ENCODE measurements around the gene TXNDC17.

TXNDC17 gene

DNA sequence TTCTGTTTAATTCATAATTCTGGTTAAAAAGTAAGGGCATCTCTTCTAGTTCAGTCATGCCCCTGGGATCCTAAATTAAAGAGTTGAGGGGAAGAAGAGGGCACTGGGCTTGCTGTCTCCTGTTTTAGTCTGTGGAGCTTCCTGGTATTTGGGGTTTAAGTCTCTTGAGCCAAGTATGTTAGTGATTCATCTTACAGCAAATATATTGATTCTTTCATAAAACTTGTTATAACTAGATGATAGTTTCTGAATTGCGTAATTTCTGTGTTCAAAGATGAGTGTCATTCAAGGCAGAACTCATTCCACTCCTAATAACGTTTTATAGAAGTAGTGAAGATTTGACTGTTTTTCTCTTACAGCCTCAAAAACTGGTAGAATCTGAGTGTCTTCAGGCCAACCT is 1.7 kb downstream of the TXNDC17 start:
- H2AFZ ChIP-seq = no peak overlapping the region
- peaks cover 14% of the 10 kb centered on the region for H3K79me2 ChIP-seq
- no peak overlapping the region for H3K27ac ChIP-seq
- H3K4me3 ChIP-seq (ENCODE audit: low read depth, low read length) = no peak overlapping the region
- peaks cover 6% of the 10 kb centered on the region for H3K4me1 ChIP-seq
- H3K36me3 ChIP-seq (ENCODE audit: control insufficient read depth, insufficient read depth, low read length) = no peaks in the 10 kb centered on the region
- no peaks in the 10 kb centered on the region for H3K27me3 ChIP-seq (ENCODE audit: control insufficient read depth, insufficient read depth, low read length)
- no peak overlapping the region for H3K9ac ChIP-seq
- no peak overlapping the region for H3K4me2 ChIP-seq (ENCODE audit: low read length)
- H3K9me3 ChIP-seq (ENCODE audit: control insufficient read depth, low read length) = no peaks in the 10 kb centered on the region
- no peak for TF ChIP-seq CTCF (IDR thresholded peaks at IDR 0.05)

GRCh38 chr17:6643451-6644125 is 2.7 kb downstream of the TXNDC17 start:
- no peak for TF ChIP-seq CTCF (IDR thresholded peaks at IDR 0.05)
- Histone ChIP-seq H3K27me3 (ENCODE audit: control insufficient read depth, insufficient read depth, low read length) (no peaks in the 10 kb centered on the region), H3K36me3 (ENCODE audit: control insufficient read depth, insufficient read depth, low read length) (no peaks in the 10 kb centered on the region), H3K4me2 (ENCODE audit: low read length) (no peak overlapping the region), H2AFZ (no peak overlapping the region), H3K79me2 (peaks cover 14% of the 10 kb centered on the region), H3K9ac (no peak overlapping the region), H3K4me1 (peaks cover 6% of the 10 kb centered on the region), H3K27ac (no peak overlapping the region), H3K4me3 (ENCODE audit: low read depth, low read length) (no peak overlapping the region), H3K9me3 (ENCODE audit: control insufficient read depth, low read length) (no peaks in the 10 kb centered on the region)

DNA sequence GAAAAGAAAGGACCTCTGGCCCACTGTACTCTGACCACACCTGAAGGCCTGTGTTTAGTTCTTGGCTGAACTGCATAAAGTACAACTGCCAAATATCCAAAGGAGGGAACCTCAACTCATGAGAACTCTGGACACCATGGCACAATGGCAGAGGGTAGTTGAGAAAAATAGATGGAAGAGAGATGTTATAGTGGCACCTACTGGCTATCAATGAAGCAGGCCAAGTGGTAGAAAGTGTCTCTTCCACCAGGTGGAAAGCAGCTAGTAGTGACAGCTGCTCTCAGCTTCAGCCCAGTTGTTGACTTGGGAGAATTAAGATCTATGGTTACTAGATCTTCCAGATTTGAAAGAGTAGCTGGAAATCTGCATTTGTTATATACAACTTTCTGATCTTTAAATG is 7.3 kb downstream of the TXNDC17 start:
- Histone ChIP-seq H2AFZ (no peak overlapping the region), H3K79me2 (peaks cover 4% of the 10 kb centered on the region), H3K27me3 (ENCODE audit: control insufficient read depth, insufficient read depth, low read length) (no peaks in the 10 kb centered on the region), H3K36me3 (ENCODE audit: control insufficient read depth, insufficient read depth, low read length) (no peaks in the 10 kb centered on the region), H3K9ac (no peak overlapping the region), H3K27ac (no peak overlapping the region), H3K4me3 (ENCODE audit: low read depth, low read length) (no peak overlapping the region), H3K9me3 (ENCODE audit: control insufficient read depth, low read length) (no peaks in the 10 kb centered on the region), H3K4me2 (ENCODE audit: low read length) (no peak overlapping the region), H3K4me1 (peaks cover 6% of the 10 kb centered on the region)
- TF ChIP-seq CTCF (IDR thresholded peaks at IDR 0.05) = no peak

- peak within 1 kb of the TSS; percentile 68 for H3K9ac ChIP-seq
- peak within 1 kb of the TSS; percentile 97 for H2AFZ ChIP-seq
- H3K27ac ChIP-seq = peak within 1 kb of the TSS; percentile 90
- H3K4me1 ChIP-seq = peaks cover 6% of the 10 kb centered on the region
- no peaks in the 10 kb centered on the region for H3K27me3 ChIP-seq (ENCODE audit: control insufficient read depth, insufficient read depth, low read length)
- H3K9me3 ChIP-seq (ENCODE audit: control insufficient read depth, low read length) = no peaks in the 10 kb centered on the region
- TF ChIP-seq CTCF (IDR thresholded peaks at IDR 0.05) = no peak
- H3K36me3 ChIP-seq (ENCODE audit: control insufficient read depth, insufficient read depth, low read length) = no peaks in the 10 kb centered on the region
- H3K4me3 ChIP-seq (ENCODE audit: low read depth, low read length) = peak within 1 kb of the TSS; percentile 99
- H3K4me2 ChIP-seq (ENCODE audit: low read length) = peak within 1 kb of the TSS; percentile 97
- H3K79me2 ChIP-seq = peaks cover 4% of the 10 kb centered on the region
Observed at GRCh38 chr17:6651354-6651918, 10.6 kb downstream of the TXNDC17 start, which contains the start of the genes C17orf100 and MED31. C17orf100 (plus strand) TSS chr17:6651762; CDS start chr17:6651914, 152 bp downstream. MED31 (minus strand) TSS chr17:6651605; CDS start chr17:6651528, 77 bp downstream.

Data from parathyroid adenoma (tissue), 2 donors.